IMR-90 (cell line): ENCODE measurements around the gene SLC35F6. TPM values are rescaled to one million over a fixed set of nuclear protein-coding genes. Genes with fewer than 3 reads are reported as not detected.

ENCODE experiments used
- ATAC-seq: fragments of 200-7000 bp; cut with Tn5 transposase; 2 replicates; pipeline ENCODE4 v1.9.1; 2020; ENCODE audit warnings: low read depth, mild to moderate bottlenecking, moderate library complexity
- BruUV-seq: library from RNA; stranded (reverse); fragments of 400-500 nt; replicated peaks from 2 replicates; lab custom pipeline; 2021; lab: Mats Ljungman, UMichigan
- CTCF ChIA-PET: fragments of 300-600 bp; formaldehyde crosslinking; extraction: SDS; loops from one replicate; lab custom pipeline; 2021; ENCODE audit warnings: antibody characterized with exemption; lab: Yijun Ruan, JAX
- POLR2A ChIA-PET: fragments of 300-600 bp; sonication (Branson Sonifier 250); formaldehyde crosslinking; loops from one replicate; lab custom pipeline; 2022; ENCODE audit warnings: antibody characterized with exemption; ENCODE audit not compliant: unreplicated experiment; lab: Charles Lee
- DNase-seq: peaks from one replicate; pipeline ENCODE4 v3.0.0; 2013
- H2AFZ ChIP-seq: replicated peaks from 2 replicates; pipeline ENCODE3; 2013; ENCODE audit warnings: low read length, mild to moderate bottlenecking; ENCODE audit not compliant: poor library complexity
- H2AK5ac ChIP-seq: 2 replicates; pipeline ENCODE4 v1.6.1; 2013; ENCODE audit warnings: low read depth, low read length, inconsistent platforms
- H2AK9ac ChIP-seq: replicated peaks from 2 replicates; pipeline ENCODE3; 2013; ENCODE audit warnings: mild to moderate bottlenecking, low read depth, low read length, moderate library complexity; ENCODE audit not compliant: poor library complexity
- H2BK120ac ChIP-seq: 2 replicates; pipeline ENCODE4 v1.6.1; 2013; ENCODE audit warnings: low read depth, low read length, inconsistent platforms
- H2BK15ac ChIP-seq: 3 replicates; pipeline ENCODE4 v1.6.1; 2013; ENCODE audit warnings: low read depth, low read length, inconsistent platforms
- H2BK20ac ChIP-seq: 2 replicates; pipeline ENCODE4 v1.6.1; 2013; ENCODE audit warnings: low read depth, mild to moderate bottlenecking, inconsistent platforms, low read length, moderate library complexity
- H2BK5ac ChIP-seq: 2 replicates; pipeline ENCODE4 v1.6.1; 2013; ENCODE audit warnings: mild to moderate bottlenecking, low read depth, low read length, inconsistent platforms; ENCODE audit not compliant: poor library complexity, severe bottlenecking
- H3K14ac ChIP-seq: replicated peaks from 2 replicates; pipeline ENCODE4 v1.6.1; 2013; ENCODE audit warnings: low read depth, low read length, inconsistent platforms
- H3K18ac ChIP-seq: 2 replicates; pipeline ENCODE4 v1.6.1; 2013; ENCODE audit warnings: low read depth, low read length, control low read depth
- H3K23ac ChIP-seq: 2 replicates; pipeline ENCODE4 v1.6.1; 2013; ENCODE audit warnings: low read depth, low read length, inconsistent platforms
- H3K27ac ChIP-seq: 2 replicates; pipeline ENCODE4 v1.5.1; 2013; ENCODE audit warnings: mild to moderate bottlenecking, control low read depth, low read length; ENCODE audit not compliant: insufficient read depth
- H3K27me3 ChIP-seq: 2 replicates; pipeline ENCODE4 v1.6.1; 2013; ENCODE audit warnings: low read length; ENCODE audit not compliant: control insufficient read depth, insufficient read depth
- H3K36me3 ChIP-seq: 2 replicates; pipeline ENCODE4 v1.6.1; 2013; ENCODE audit warnings: low read length, mixed read lengths; ENCODE audit not compliant: control insufficient read depth, insufficient read depth
- H3K4ac ChIP-seq: 2 replicates; pipeline ENCODE4 v1.6.1; 2013; ENCODE audit warnings: low read depth, low read length, inconsistent platforms
- H3K4me1 ChIP-seq: 2 replicates; pipeline ENCODE4 v1.6.1; 2013; ENCODE audit warnings: low read length, mixed read lengths; ENCODE audit not compliant: control insufficient read depth, insufficient read depth
- H3K4me2 ChIP-seq: 2 replicates; pipeline ENCODE4 v1.6.1; 2013; ENCODE audit warnings: low read depth, mild to moderate bottlenecking, control low read depth, low read length, moderate library complexity
- H3K4me3 ChIP-seq: 2 replicates; pipeline ENCODE4 v1.5.1; 2013; ENCODE audit warnings: low read depth, mild to moderate bottlenecking, control low read depth, low read length, moderate library complexity; ENCODE audit not compliant: insufficient read depth
- H3K56ac ChIP-seq: 2 replicates; pipeline ENCODE4 v1.6.1; 2013; ENCODE audit warnings: low read length, inconsistent platforms; ENCODE audit not compliant: insufficient read depth; ENCODE audit errors: extremely low read depth
- H3K79me1 ChIP-seq, 2 experiments: 2 replicates each; pipeline ENCODE4 v1.6.1; 2013; ENCODE audit warnings: low read length in 2 of 2, inconsistent platforms in 1 of 2, low read depth in 1 of 2
- H3K9ac ChIP-seq: 2 replicates; pipeline ENCODE4 v1.6.1; 2013; ENCODE audit warnings: low read depth, low read length, control low read depth
- H3K9me1 ChIP-seq: 2 replicates; pipeline ENCODE4 v1.6.1; 2013; ENCODE audit warnings: low read length, inconsistent platforms; ENCODE audit not compliant: insufficient read depth
- H3K9me3 ChIP-seq: 2 replicates; pipeline ENCODE4 v1.6.1; 2013; ENCODE audit warnings: low read length; ENCODE audit not compliant: control insufficient read depth, insufficient read depth
- H4K20me1 ChIP-seq: 2 replicates; pipeline ENCODE4 v1.6.1; 2013; ENCODE audit warnings: low read length, inconsistent platforms; ENCODE audit not compliant: insufficient read depth
- H4K5ac ChIP-seq: 2 replicates; pipeline ENCODE4 v1.6.1; 2013; ENCODE audit warnings: mild to moderate bottlenecking, low read depth, low read length, control low read depth
- H4K8ac ChIP-seq, 2 experiments: 2 replicates each; pipeline ENCODE4 v1.6.1; 2013; ENCODE audit warnings: low read depth in 2 of 2, low read length in 2 of 2, control low read depth in 1 of 2, inconsistent platforms in 1 of 2
- H4K91ac ChIP-seq: 2 replicates; pipeline ENCODE4 v1.6.1; 2013; ENCODE audit warnings: low read depth, low read length, inconsistent platforms; ENCODE audit not compliant: insufficient read depth
- BHLHE40 ChIP-seq: fragments of 150-350 bp; IDR thresholded peaks from 2 replicates; pipeline ENCODE4 v1.6.1; 2016; ENCODE audit warnings: mild to moderate bottlenecking, low read depth, low read length
- CEBPB ChIP-seq: IDR thresholded peaks from 2 replicates; pipeline ENCODE4 v1.6.1; 2012; ENCODE audit warnings: low read depth, low read length, improper control_type of control experiment
- CHD1 ChIP-seq: IDR thresholded peaks from 2 replicates; pipeline ENCODE4 v1.6.1; 2012; ENCODE audit warnings: low read depth, low read length, improper control_type of control experiment
- CTCF ChIP-seq: conservative IDR thresholded peaks from 2 replicates; pipeline ENCODE4 v1.5.1; 2012; ENCODE audit warnings: mild to moderate bottlenecking, low read depth, low read length, improper control_type of control experiment
- ELK1 ChIP-seq: fragments of 150-350 bp; IDR thresholded peaks from 2 replicates; pipeline ENCODE4 v1.6.1; 2016; ENCODE audit warnings: low read depth, mild to moderate bottlenecking, low read length, moderate library complexity, borderline replicate concordance
- FOS ChIP-seq: fragments of 150-350 bp; IDR thresholded peaks from 2 replicates; pipeline ENCODE4 v1.6.1; 2016; ENCODE audit warnings: low read depth, low read length
- MAFK ChIP-seq: IDR thresholded peaks from 2 replicates; pipeline ENCODE4 v1.6.1; 2012; ENCODE audit warnings: low read depth, low read length, improper control_type of control experiment
- MAZ ChIP-seq: IDR thresholded peaks from 2 replicates; pipeline ENCODE4 v1.6.1; 2012; ENCODE audit warnings: low read depth, mild to moderate bottlenecking, low read length, improper control_type of control experiment, moderate library complexity, borderline replicate concordance
- MXI1 ChIP-seq: IDR thresholded peaks from 2 replicates; pipeline ENCODE4 v1.6.1; 2012; ENCODE audit warnings: low read depth, mild to moderate bottlenecking, low read length, moderate library complexity, borderline replicate concordance
- NFE2L2 ChIP-seq: fragments of 150-350 bp; IDR thresholded peaks from 2 replicates; pipeline ENCODE4 v1.6.1; 2016; ENCODE audit warnings: low read depth, mild to moderate bottlenecking, low read length
- POLR2A ChIP-seq: IDR thresholded peaks from 2 replicates; pipeline ENCODE4 v1.6.1; 2012; ENCODE audit warnings: mild to moderate bottlenecking, low read depth, low read length
- RAD21 ChIP-seq: IDR thresholded peaks from 2 replicates; pipeline ENCODE4 v1.6.1; 2012; ENCODE audit warnings: low read length, improper control_type of control experiment
- RCOR1 ChIP-seq: IDR thresholded peaks from 2 replicates; pipeline ENCODE4 v1.6.1; 2012; ENCODE audit warnings: mild to moderate bottlenecking, low read length, improper control_type of control experiment; ENCODE audit not compliant: insufficient replicate concordance
- RFX5 ChIP-seq: IDR thresholded peaks from 2 replicates; pipeline ENCODE4 v1.8.0; 2012; ENCODE audit warnings: low read depth, mild to moderate bottlenecking, low read length, moderate library complexity
- SMC3 ChIP-seq: fragments of 150-350 bp; IDR thresholded peaks from 2 replicates; pipeline ENCODE4 v1.6.1; 2016; ENCODE audit warnings: low read depth, mild to moderate bottlenecking, antibody characterized with exemption, low read length, moderate library complexity
- USF2 ChIP-seq: fragments of 150-350 bp; IDR thresholded peaks from 2 replicates; pipeline ENCODE4 v1.6.1; 2017; ENCODE audit warnings: mild to moderate bottlenecking, antibody characterized with exemption, low read length, low read depth
- WGBS, 2 experiments: methylation state at CpG; one replicate each; pipeline versions ENCODE4 v1.1.5 to v1.1.7; 2013; ENCODE audit warnings: missing lambda C conversion rate in 2 of 2; ENCODE audit not compliant: insufficient read length in 1 of 2; ENCODE audit errors: extremely low coverage in 2 of 2; 5-methylcytosine and 5-hydroxymethylcytosine counted together
- dilution Hi-C: fragments of 300-500 bp; cut with HindIII; formaldehyde crosslinking; loops from one replicate; pipeline ENCODE4 v1.14.3; 2018; ENCODE audit warnings: low sequenced_read_pairs; ENCODE audit not compliant: unreplicated experiment
- in situ Hi-C: fragments of 300-500 bp; cut with MboI; formaldehyde crosslinking; loops from 3 replicates; pipeline ENCODE4 v1.14.3; 2019; ENCODE audit warnings: low sequenced_read_pairs, inconsistent platforms, mixed read lengths
- intact Hi-C: fragments of 100-400 bp; cut with micrococcal nuclease; formaldehyde crosslinking; loops from 2 replicates; pipeline ENCODE4 v1.10.0; 2022
- polyA plus RNA-seq, 3 experiments: library from polyadenylated mRNA; depleted of rRNA; stranded (reverse); fragments of >200 nt; gene quantifications; 2 replicates each; pipeline ENCODE4 v1.2.3, GENCODE V29; 2012; ENCODE audit warnings: low replicate concordance in 1 of 3
- total RNA-seq: library from RNA; depleted of rRNA; stranded (reverse); fragments of >200 nt; gene quantifications from 2 replicates; pipeline ENCODE4 v1.2.3, GENCODE V29; 2012

The SLC35F6 gene
- total and polyA plus RNA-seq, 2 of the 4 experiments (the other 2 are of a cell fraction), result 19.1 to 30.6 TPM

- intact Hi-C loops (no loop called here), dilution Hi-C loops (no loop called here), in situ Hi-C loops (no loop called here)
- Histone ChIP-seq H3K36me3 (no peaks in the 10 kb centered on the region), H3K27ac (no peak overlapping the region), H2BK15ac (no peak overlapping the region), H3K18ac (no peak overlapping the region), H2AFZ (peak overlapping the region; percentile 56), H3K4me3 (no peak overlapping the region), H4K91ac (no peak overlapping the region), H4K5ac (no peak overlapping the region), H2AK5ac (no peak overlapping the region), H3K56ac (no peak overlapping the region), H3K23ac (no peak overlapping the region), H4K8ac (no peak overlapping the region), H3K9ac (no peak overlapping the region), H3K9me1 (0 out of 2 replicates have a peak, but pooled peaks cover 3% of the 10 kb centered on the region), H3K4ac (no peak overlapping the region), H3K9me3 (no peaks in the 10 kb centered on the region), H2BK120ac (no peak overlapping the region), H4K20me1 (no peaks in the 10 kb centered on the region), H3K79me1 (no peaks in the 10 kb centered on the region), H3K4me2 (no peak overlapping the region), H3K14ac (no peak overlapping the region), H2BK5ac (no peak overlapping the region), H2BK20ac (no peak overlapping the region), H3K27me3 (peaks cover 27% of the 10 kb centered on the region), H2AK9ac (no peak overlapping the region), H3K4me1 (no peaks in the 10 kb centered on the region)
- ATAC-seq, result no peak
- no TSS peak for BruUV-seq
- no peak for TF ChIP-seq RFX5
- TF ChIP-seq BHLHE40, result no peak
- TF ChIP-seq FOS, result no peak
- TF ChIP-seq USF2, result no peak
- TF ChIP-seq ELK1, result no peak
- TF ChIP-seq RAD21, result no peak
- no peak for TF ChIP-seq NFE2L2
- no peak for TF ChIP-seq CHD1
- no peak for TF ChIP-seq MAFK
- TF ChIP-seq SMC3, result no peak
- TF ChIP-seq RCOR1, result no peak
- no peak for TF ChIP-seq CTCF
- TF ChIP-seq CEBPB, result no peak
- no peak for TF ChIP-seq MXI1
- TF ChIP-seq MAZ, result no peak
- TF ChIP-seq POLR2A, result no peak
- no CpG with 5 or more reads among the region's 3 CpGs for WGBS, 2 experiments
- ChIA-PET CTCF (no interaction called here), POLR2A (interaction anchor here (0.6 kb wide), 1 partner anchor 22 kb away, joined by 6 read pairs; no protein-coding TSS in a partner anchor)
- no peak for DNase-seq
Observed at GRCh38 chr2:26809211-26809610, 45.1 kb downstream of the SLC35F6 start.
